GM12878 (cell line): ENCODE measurements around the gene ARID3A. TPM values are rescaled to one million over a fixed set of nuclear protein-coding genes. Genes with fewer than 3 reads are reported as not detected.

Experiments used
- ATF7 ChIP-seq: fragments of 450-650 bp; IDR thresholded peaks from 2 replicates; pipeline ENCODE4 v1.6.1; 2016; ENCODE audit warnings: low read depth, mild to moderate bottlenecking
- BHLHE40 ChIP-seq, 2 experiments: fragments of 450-650 bp in 1 of 2; IDR thresholded peaks; 2 replicates each; pipeline ENCODE4 v1.6.1; 2011 to 2017; ENCODE audit warnings: low read depth in 2 of 2, borderline replicate concordance in 1 of 2, improper control_type of control experiment in 1 of 2, low read length in 1 of 2, mild to moderate bottlenecking in 1 of 2
- CBX3 ChIP-seq: fragments of 200-600 bp; sonication (generic); IDR thresholded peaks from 2 replicates; pipeline ENCODE4 v1.6.1; 2016; ENCODE audit warnings: low read depth, borderline replicate concordance
- GABPA ChIP-seq: IDR thresholded peaks from 2 replicates; pipeline ENCODE4 v1.6.1; 2014; ENCODE audit warnings: antibody characterized with exemption, low read depth, mild to moderate bottlenecking, inconsistent platforms
- GATAD2B ChIP-seq: fragments of 450-650 bp; conservative IDR thresholded peaks from 2 replicates; pipeline ENCODE4 v1.6.1; 2017; ENCODE audit warnings: low read depth, mild to moderate bottlenecking, moderate library complexity
- IKZF2 ChIP-seq, 2 experiments: fragments of 450-650 bp; IDR thresholded peaks; 2 replicates each; pipeline ENCODE4 v1.6.1; 2017; ENCODE audit warnings: mild to moderate bottlenecking in 2 of 2, moderate library complexity in 2 of 2
- LARP7 ChIP-seq: fragments of 450-650 bp; IDR thresholded peaks from 2 replicates; pipeline ENCODE4 v1.6.1; 2017; ENCODE audit warnings: mild to moderate bottlenecking
- MLLT1 ChIP-seq: fragments of 450-650 bp; IDR thresholded peaks from 2 replicates; pipeline ENCODE4 v1.6.1; 2016; ENCODE audit warnings: mild to moderate bottlenecking
- NFIC ChIP-seq: IDR thresholded peaks from 2 replicates; pipeline ENCODE4 v1.6.1; 2012; ENCODE audit warnings: low read depth, mild to moderate bottlenecking, inconsistent platforms, low read length, moderate library complexity
- NFYA ChIP-seq: IDR thresholded peaks from 2 replicates; pipeline ENCODE4 v1.6.1; 2011; ENCODE audit warnings: low read depth, mild to moderate bottlenecking, low read length, improper control_type of control experiment, borderline replicate concordance
- PKNOX1 ChIP-seq: fragments of 450-650 bp; IDR thresholded peaks from 2 replicates; pipeline ENCODE4 v1.6.1; 2016; ENCODE audit warnings: mild to moderate bottlenecking
- RAD21 ChIP-seq: IDR thresholded peaks from 2 replicates; pipeline ENCODE4 v1.6.1; 2011; ENCODE audit warnings: mild to moderate bottlenecking, low read depth, low read length, moderate library complexity; ENCODE audit not compliant: insufficient read depth
- REST ChIP-seq: IDR thresholded peaks from 2 replicates; pipeline ENCODE4 v1.6.1; 2012; ENCODE audit warnings: mild to moderate bottlenecking, low read depth, low read length
- SMAD1 ChIP-seq: fragments of 450-650 bp; IDR thresholded peaks from 2 replicates; pipeline ENCODE4 v1.6.1; 2018; ENCODE audit warnings: mild to moderate bottlenecking, low read depth; ENCODE audit not compliant: partially characterized antibody
- SPI1 ChIP-seq: IDR thresholded peaks from 2 replicates; pipeline ENCODE4 v1.6.1; 2011; ENCODE audit warnings: low read depth, mild to moderate bottlenecking, low read length, moderate library complexity, borderline replicate concordance; ENCODE audit not compliant: insufficient read depth
- TCF12 ChIP-seq: IDR thresholded peaks from 2 replicates; pipeline ENCODE4 v1.6.1; 2011; ENCODE audit warnings: low read depth, mild to moderate bottlenecking, low read length
- TCF3 ChIP-seq: IDR thresholded peaks from 2 replicates; pipeline ENCODE4 v1.6.1; 2012; ENCODE audit warnings: low read depth, mild to moderate bottlenecking, low read length, borderline replicate concordance; ENCODE audit not compliant: insufficient read depth
- USF2 ChIP-seq: IDR thresholded peaks from 2 replicates; pipeline ENCODE4 v1.6.1; 2011; ENCODE audit warnings: low read depth, low read length, improper control_type of control experiment, borderline replicate concordance
- ZBTB4 ChIP-seq: fragments of 450-650 bp; formaldehyde crosslinking; IDR thresholded peaks from 2 replicates; pipeline ENCODE4 v1.4.0; 2022; ENCODE audit warnings: mild to moderate bottlenecking, moderate library complexity
- ZNF217 ChIP-seq: fragments of 450-650 bp; IDR thresholded peaks from 2 replicates; pipeline ENCODE4 v1.6.1; 2017; ENCODE audit warnings: antibody characterized with exemption, mild to moderate bottlenecking
- ZNF274 ChIP-seq: IDR thresholded peaks from one replicate; pipeline ENCODE4 v1.8.0; 2011; ENCODE audit not compliant: insufficient read length, insufficient read depth
- polyA plus RNA-seq, 11 experiments: library from polyadenylated mRNA; depleted of rRNA in 4 of 11; unstranded in 6 of 11; stranded (reverse) in 5 of 11; fragments of >200 nt; fragmentation: Nextera tagmentation in 4 of 11; fragmentation: Illumina TruSeq in 1 of 11; extraction: Ambion mirVana in 4 of 11; extraction: Trizol in 1 of 11; gene quantifications; 1 replicate in 1 of 11; 2 replicates in 10 of 11; pipeline versions ENCODE4 v1.2.1 to v1.2.3, GENCODE V29; 2011 to 2016; ENCODE audit warnings: inconsistent platforms in 2 of 11, missing spikeins in 2 of 11, low read depth in 1 of 11
- total RNA-seq, 4 experiments: library from RNA; depleted of rRNA in 3 of 4; stranded (reverse); fragments of >200 nt in 3 of 4; fragmentation: Illumina TruSeq in 1 of 4; extraction: Trizol in 1 of 4; gene quantifications; 2 replicates each; pipeline versions ENCODE4 v1.2.1 to v1.2.3, GENCODE V29; 2013 to 2021

Gene ARID3A
- total and polyA plus RNA-seq, 10 of the 15 experiments (the other 5 are each of a cell fraction or from before 2014, with no cell fraction given), result 0.76 to 70.0 (median 16.7) TPM

- TF ChIP-seq MLLT1 (no peak), NFIC (no peak), IKZF2 (IDR thresholded peaks at IDR 0.05) (no peak; a peak in 1 of 4 replicates), REST (no peak), ZNF217 (peak; percentile 85), SMAD1 (no peak), SPI1 (no peak), NFYA (no peak), RAD21 (no peak), BHLHE40 (IDR thresholded peaks at IDR 0.05; ENCODE audit: borderline replicate concordance in 1 of 2, low read depth in 2 of 2, low read length in 1 of 2) (peak; percentile 9 to 67; a peak in 2 of 4 replicates), LARP7 (no peak), ZBTB4 (CRISPR knock-in tag) (peak; percentile 27; the same call in 1 of the 2 replicates), CBX3 (no peak), TCF3 (no peak), ATF7 (peak; percentile 93), GATAD2B (peak; percentile 76; the same call in 1 of the 2 replicates), USF2 (peak; percentile 18), TCF12 (no peak), ZNF274 (no peak), GABPA (no peak), PKNOX1 (no peak)
Measured at GRCh38 chr19:925087-925525, 729 bp upstream of the ARID3A start (continued).
